Upper lobe of right lung (tissue), 1 donor: ENCODE results near the gene PSME3. TPM values are rescaled to one million over a fixed set of nuclear protein-coding genes. Genes with fewer than 3 reads are reported as not detected.

ENCODE experiments used
- ATAC-seq: fragments of 200-7000 bp; cut with Tn5 transposase; one replicate; pipeline ENCODE4 v1.9.1; 2020; ENCODE audit warnings: mild to moderate bottlenecking, moderate library complexity
- DNase-seq: peaks from one replicate; pipeline ENCODE4 v3.0.0-alpha.2; 2020
- H3K27ac ChIP-seq: fragments of 200-600 bp; one replicate; pipeline ENCODE4 v1.8.0; 2022
- H3K27me3 ChIP-seq: fragments of 200-600 bp; one replicate; pipeline ENCODE4 v1.8.0; 2022; ENCODE audit warnings: mild to moderate bottlenecking
- H3K36me3 ChIP-seq: fragments of 200-600 bp; one replicate; pipeline ENCODE4 v1.8.0; 2022
- H3K4me1 ChIP-seq: fragments of 200-600 bp; one replicate; pipeline ENCODE4 v1.8.0; 2022
- H3K4me3 ChIP-seq: fragments of 200-600 bp; one replicate; pipeline ENCODE4 v1.8.0; 2022; ENCODE audit warnings: mild to moderate bottlenecking
- H3K9me3 ChIP-seq: fragments of 200-600 bp; one replicate; pipeline ENCODE4 v1.8.0; 2022
- intact Hi-C: fragments of 100-400 bp; cut with DNase I; formaldehyde crosslinking; loops from one replicate; pipeline ENCODE4 v1.11.0; 2022
- total RNA-seq: library from RNA; stranded (reverse); fragmentation: NEBNext Ultra II Directional; extraction: Animal tissue kit (Norgen Biotek cat#: 25700); gene quantifications from one replicate; pipeline ENCODE4 v1.2.1, GENCODE V29; 2021
- TF ChIP-seq, protein P1 (sequence below): fragments of 200-600 bp; IDR thresholded peaks from one replicate; pipeline ENCODE4 v1.8.0; 2022; ENCODE audit warnings: antibody characterized with exemption
- donor health status: DM: no; HTN: yes; CAD: no; lungs with severe emphysema.

PSME3 gene
- total RNA-seq, 1 donor from 2014 or later = 89.4 TPM

DNA sequence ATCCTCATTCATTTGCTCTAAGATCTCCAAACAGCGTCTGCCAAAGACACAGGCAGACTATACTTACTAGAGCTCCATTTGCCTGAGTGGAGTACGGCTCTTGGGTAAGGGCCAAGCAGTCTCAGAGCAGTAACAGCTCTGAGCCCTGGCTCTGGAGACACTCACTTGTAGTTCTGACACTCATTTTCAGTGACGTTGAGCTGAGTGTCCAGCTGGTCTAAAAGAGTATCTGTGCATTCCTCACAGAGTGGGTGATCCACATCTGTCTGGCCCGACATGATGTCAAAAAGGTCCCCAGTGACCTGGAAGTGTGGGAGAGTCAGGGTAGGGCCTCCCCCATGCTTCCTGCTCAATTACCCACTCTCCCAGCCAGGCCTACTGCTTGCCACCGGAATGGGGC is 14.8 kb upstream of the PSME3 start:
- TF ChIP-seq, protein P1, sequence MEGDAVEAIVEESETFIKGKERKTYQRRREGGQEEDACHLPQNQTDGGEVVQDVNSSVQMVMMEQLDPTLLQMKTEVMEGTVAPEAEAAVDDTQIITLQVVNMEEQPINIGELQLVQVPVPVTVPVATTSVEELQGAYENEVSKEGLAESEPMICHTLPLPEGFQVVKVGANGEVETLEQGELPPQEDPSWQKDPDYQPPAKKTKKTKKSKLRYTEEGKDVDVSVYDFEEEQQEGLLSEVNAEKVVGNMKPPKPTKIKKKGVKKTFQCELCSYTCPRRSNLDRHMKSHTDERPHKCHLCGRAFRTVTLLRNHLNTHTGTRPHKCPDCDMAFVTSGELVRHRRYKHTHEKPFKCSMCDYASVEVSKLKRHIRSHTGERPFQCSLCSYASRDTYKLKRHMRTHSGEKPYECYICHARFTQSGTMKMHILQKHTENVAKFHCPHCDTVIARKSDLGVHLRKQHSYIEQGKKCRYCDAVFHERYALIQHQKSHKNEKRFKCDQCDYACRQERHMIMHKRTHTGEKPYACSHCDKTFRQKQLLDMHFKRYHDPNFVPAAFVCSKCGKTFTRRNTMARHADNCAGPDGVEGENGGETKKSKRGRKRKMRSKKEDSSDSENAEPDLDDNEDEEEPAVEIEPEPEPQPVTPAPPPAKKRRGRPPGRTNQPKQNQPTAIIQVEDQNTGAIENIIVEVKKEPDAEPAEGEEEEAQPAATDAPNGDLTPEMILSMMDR = no peak
- H3K9me3 ChIP-seq = no peaks in the 10 kb centered on the region
- peaks cover 83% of the 10 kb centered on the region for H3K36me3 ChIP-seq
- DNase-seq = no peak
- H3K4me1 ChIP-seq = peaks cover 10% of the 10 kb centered on the region
- H3K27me3 ChIP-seq = no peaks in the 10 kb centered on the region
- intact Hi-C loops = loop anchor here (10.0 kb wide), 1 partner anchor 104 kb away; no protein-coding TSS in a partner anchor
- no peak overlapping the region for H3K27ac ChIP-seq
- H3K4me3 ChIP-seq = no peak overlapping the region
- no peak for ATAC-seq

DNA sequence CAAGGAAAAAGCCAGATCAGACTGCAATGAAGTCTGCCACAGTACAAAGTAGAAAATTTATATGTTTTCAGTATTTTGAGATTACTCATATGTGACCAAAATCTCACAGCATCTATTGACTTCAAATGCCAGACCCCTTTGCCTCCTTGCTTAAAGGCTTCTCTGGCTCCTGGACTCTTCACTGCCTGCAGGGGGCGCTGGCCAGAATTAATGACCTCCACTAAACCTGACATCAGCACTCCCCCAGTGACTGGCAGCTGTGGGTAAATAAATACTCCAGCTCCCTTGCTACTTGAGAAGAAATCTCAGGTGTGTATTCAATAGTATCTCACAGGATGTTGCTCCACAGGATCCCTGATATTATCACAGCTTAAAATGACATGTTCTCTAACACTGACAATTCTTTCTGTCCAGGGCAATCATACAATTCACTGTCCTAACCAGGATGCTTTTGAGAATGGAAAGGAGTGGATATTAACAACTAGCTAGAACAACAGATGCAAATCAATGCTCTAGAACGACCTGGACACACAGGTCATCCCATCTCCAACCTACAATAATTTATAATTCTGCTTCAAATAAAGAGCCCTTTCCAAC is 13.2 kb upstream of the PSME3 start:
- H3K4me3 ChIP-seq = no peak overlapping the region
- ATAC-seq = peak; percentile 30
- intact Hi-C loops = loop anchor here (10.0 kb wide), 1 partner anchor 105 kb away; no protein-coding TSS in a partner anchor
- peak; percentile 74 for DNase-seq
- H3K27ac ChIP-seq = no peak overlapping the region
- peaks cover 68% of the 10 kb centered on the region for H3K36me3 ChIP-seq
- no peaks in the 10 kb centered on the region for H3K27me3 ChIP-seq
- no peaks in the 10 kb centered on the region for H3K9me3 ChIP-seq
- H3K4me1 ChIP-seq = peaks cover 14% of the 10 kb centered on the region
- TF ChIP-seq, protein P1 = peak; percentile 70

DNA sequence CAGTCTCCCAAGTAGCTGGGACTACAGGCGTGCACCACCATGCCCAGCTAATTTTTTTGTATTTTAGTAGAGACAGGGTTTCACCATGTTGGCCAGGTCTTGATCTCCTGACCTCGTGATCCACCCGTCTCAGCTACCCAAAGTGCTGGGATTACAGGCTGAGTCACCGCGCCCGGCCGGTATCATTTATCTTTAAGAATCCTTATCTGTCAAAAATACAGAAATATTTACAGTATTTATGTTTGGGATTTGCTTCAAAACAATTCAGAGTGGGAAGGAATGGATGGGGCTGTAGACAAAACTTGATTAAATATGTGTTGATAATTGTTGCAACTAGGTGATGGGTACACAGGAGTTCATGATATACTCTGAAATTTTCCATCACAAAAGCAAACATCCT is 12.0 kb upstream of the PSME3 start:
- ATAC-seq (no peak), DNase-seq (no peak)
- TF ChIP-seq, protein P1 = no peak
- Histone ChIP-seq H3K27ac (no peak overlapping the region), H3K36me3 (peaks cover 56% of the 10 kb centered on the region), H3K9me3 (no peaks in the 10 kb centered on the region), H3K4me1 (peaks cover 14% of the 10 kb centered on the region), H3K4me3 (no peak overlapping the region), H3K27me3 (no peaks in the 10 kb centered on the region)
- intact Hi-C loops = no loop called here

DNA sequence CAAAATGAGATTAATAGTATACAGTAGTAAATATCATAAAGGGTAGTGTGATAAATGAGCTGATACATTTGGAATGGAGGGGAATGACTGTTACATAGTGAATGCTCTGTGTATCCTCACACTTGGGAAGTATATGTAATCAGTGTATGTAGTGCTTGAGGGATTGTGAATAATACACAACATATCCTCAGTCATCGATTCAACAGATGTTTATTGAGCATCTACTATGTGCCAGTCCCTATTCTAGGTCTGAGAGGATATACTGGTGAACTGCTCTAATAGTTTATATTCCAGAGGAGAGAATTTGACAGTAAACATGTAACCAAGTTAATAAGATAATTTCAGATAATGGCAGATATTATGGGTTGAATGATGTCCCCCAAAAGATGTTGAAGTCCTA is 5.7 kb upstream of the PSME3 start:
- ATAC-seq (no peak), DNase-seq (no peak)
- H3K27ac ChIP-seq = no peak overlapping the region
- TF ChIP-seq, protein P1 = no peak
- peaks cover 12% of the 10 kb centered on the region for H3K4me1 ChIP-seq
- H3K36me3 ChIP-seq = no peaks in the 10 kb centered on the region
- no peaks in the 10 kb centered on the region for H3K27me3 ChIP-seq
- H3K9me3 ChIP-seq = no peaks in the 10 kb centered on the region
- H3K4me3 ChIP-seq = no peak overlapping the region
- intact Hi-C loops = no loop called here

DNA sequence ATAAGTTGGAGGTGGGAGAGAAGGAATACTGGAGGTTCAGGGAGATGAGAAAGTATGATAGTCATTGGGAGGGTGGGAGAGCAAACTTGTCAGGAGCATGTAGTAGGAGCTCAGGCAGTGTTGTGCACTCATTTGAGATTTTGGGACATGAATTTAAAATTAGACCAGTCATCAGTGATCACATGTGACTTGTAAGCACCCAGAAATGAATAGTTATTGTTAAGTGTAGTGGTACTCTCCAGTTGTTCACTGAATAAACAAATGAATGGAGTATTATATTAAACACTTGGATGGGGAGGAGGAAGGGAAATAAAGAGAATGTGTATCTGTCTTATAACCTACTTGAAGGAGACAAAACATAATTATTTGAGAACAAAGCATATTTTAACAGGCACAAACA is 2.2 kb upstream of the PSME3 start:
- ATAC-seq = no peak

More for the DNA sequence above, 2.2 kb upstream of the PSME3 start:
- Histone ChIP-seq H3K4me3 (no peak overlapping the region), H3K27ac (no peak overlapping the region), H3K9me3 (no peaks in the 10 kb centered on the region), H3K36me3 (peaks cover 11% of the 10 kb centered on the region), H3K27me3 (no peaks in the 10 kb centered on the region), H3K4me1 (peaks cover 17% of the 10 kb centered on the region)
- TF ChIP-seq, protein P1 = no peak
- intact Hi-C loops = no loop called here
- no peak for DNase-seq
